Measurements from ENCODE around the gene C1QTNF8. TPM values are rescaled to one million over a fixed set of nuclear protein-coding genes. Genes with fewer than 3 reads are reported as not detected.

C1QTNF8 gene
- total RNA-seq, 1 donor: not detected

- no peaks in the 10 kb centered on the region for H3K36me3 ChIP-seq (ENCODE audit: insufficient read depth, low read length)
- no peaks in the 10 kb centered on the region for H4K20me1 ChIP-seq (ENCODE audit: insufficient read depth, low read length)
- no peak overlapping the region for H3K4me2 ChIP-seq (ENCODE audit: insufficient read depth, low read length)
- no peak overlapping the region for H3K27ac ChIP-seq (ENCODE audit: low read depth, low read length)
- H3K4me3 ChIP-seq (ENCODE audit: insufficient read depth, low read length): no peak overlapping the region
- H3K9me3 ChIP-seq (ENCODE audit: low read depth, low read length): no peaks in the 10 kb centered on the region
- TF ChIP-seq, protein P1, sequence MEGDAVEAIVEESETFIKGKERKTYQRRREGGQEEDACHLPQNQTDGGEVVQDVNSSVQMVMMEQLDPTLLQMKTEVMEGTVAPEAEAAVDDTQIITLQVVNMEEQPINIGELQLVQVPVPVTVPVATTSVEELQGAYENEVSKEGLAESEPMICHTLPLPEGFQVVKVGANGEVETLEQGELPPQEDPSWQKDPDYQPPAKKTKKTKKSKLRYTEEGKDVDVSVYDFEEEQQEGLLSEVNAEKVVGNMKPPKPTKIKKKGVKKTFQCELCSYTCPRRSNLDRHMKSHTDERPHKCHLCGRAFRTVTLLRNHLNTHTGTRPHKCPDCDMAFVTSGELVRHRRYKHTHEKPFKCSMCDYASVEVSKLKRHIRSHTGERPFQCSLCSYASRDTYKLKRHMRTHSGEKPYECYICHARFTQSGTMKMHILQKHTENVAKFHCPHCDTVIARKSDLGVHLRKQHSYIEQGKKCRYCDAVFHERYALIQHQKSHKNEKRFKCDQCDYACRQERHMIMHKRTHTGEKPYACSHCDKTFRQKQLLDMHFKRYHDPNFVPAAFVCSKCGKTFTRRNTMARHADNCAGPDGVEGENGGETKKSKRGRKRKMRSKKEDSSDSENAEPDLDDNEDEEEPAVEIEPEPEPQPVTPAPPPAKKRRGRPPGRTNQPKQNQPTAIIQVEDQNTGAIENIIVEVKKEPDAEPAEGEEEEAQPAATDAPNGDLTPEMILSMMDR (IDR thresholded peaks at IDR 0.05; ENCODE audit: extremely low read depth, low read depth, low read length): no peak
- H3K4me1 ChIP-seq (ENCODE audit: insufficient read depth, low read length): no peaks in the 10 kb centered on the region
- H3K27me3 ChIP-seq (ENCODE audit: insufficient read depth, low read length): peaks cover 37% of the 10 kb centered on the region
- H2AFZ ChIP-seq (ENCODE audit: low read length): no peak overlapping the region
- no peak for DNase-seq (ENCODE audit: insufficient read length, low spot score, missing footprints)
- no peaks in the 10 kb centered on the region for H3K79me2 ChIP-seq (ENCODE audit: insufficient read depth, low read length)
Observed at GRCh38 chr16:1045993-1046911, 49.8 kb downstream of the C1QTNF8 start.

- H3K9me3 ChIP-seq (ENCODE audit: low read depth, low read length): no peaks in the 10 kb centered on the region
- H3K4me1 ChIP-seq (ENCODE audit: insufficient read depth, low read length): no peaks in the 10 kb centered on the region
- no peak overlapping the region for H2AFZ ChIP-seq (ENCODE audit: low read length)
- H3K79me2 ChIP-seq (ENCODE audit: insufficient read depth, low read length): no peaks in the 10 kb centered on the region
- no peaks in the 10 kb centered on the region for H4K20me1 ChIP-seq (ENCODE audit: insufficient read depth, low read length)
- H3K36me3 ChIP-seq (ENCODE audit: insufficient read depth, low read length): no peaks in the 10 kb centered on the region
- H3K27me3 ChIP-seq (ENCODE audit: insufficient read depth, low read length): peaks cover 37% of the 10 kb centered on the region
- H3K4me2 ChIP-seq (ENCODE audit: insufficient read depth, low read length): no peak overlapping the region
- no peak overlapping the region for H3K4me3 ChIP-seq (ENCODE audit: insufficient read depth, low read length)
- H3K27ac ChIP-seq (ENCODE audit: low read depth, low read length): no peak overlapping the region
- no peak for DNase-seq (ENCODE audit: insufficient read length, low spot score, missing footprints)
- TF ChIP-seq, protein P1 (IDR thresholded peaks at IDR 0.05; ENCODE audit: extremely low read depth, low read depth, low read length): no peak
Observed at GRCh38 chr16:1045310-1045992, 50.6 kb downstream of the C1QTNF8 start.

GRCh38 chr16:1044460-1045309 is 51.4 kb downstream of the C1QTNF8 start:
- H2AFZ ChIP-seq (ENCODE audit: low read length): no peak overlapping the region
- H3K4me3 ChIP-seq (ENCODE audit: insufficient read depth, low read length): no peak overlapping the region
- no peak for DNase-seq (ENCODE audit: insufficient read length, low spot score, missing footprints)
- TF ChIP-seq, protein P1 (IDR thresholded peaks at IDR 0.05; ENCODE audit: extremely low read depth, low read depth, low read length): no peak
- peaks cover 37% of the 10 kb centered on the region for H3K27me3 ChIP-seq (ENCODE audit: insufficient read depth, low read length)
- no peaks in the 10 kb centered on the region for H4K20me1 ChIP-seq (ENCODE audit: insufficient read depth, low read length)
- H3K27ac ChIP-seq (ENCODE audit: low read depth, low read length): no peak overlapping the region
- no peaks in the 10 kb centered on the region for H3K9me3 ChIP-seq (ENCODE audit: low read depth, low read length)
- H3K36me3 ChIP-seq (ENCODE audit: insufficient read depth, low read length): no peaks in the 10 kb centered on the region
- no peaks in the 10 kb centered on the region for H3K79me2 ChIP-seq (ENCODE audit: insufficient read depth, low read length)
- H3K4me1 ChIP-seq (ENCODE audit: insufficient read depth, low read length): no peaks in the 10 kb centered on the region
- H3K4me2 ChIP-seq (ENCODE audit: insufficient read depth, low read length): no peak overlapping the region
